ENCODE data around the gene FCER1G.
A peak's percentile ranks its signal among the peaks of the same experiment; 100 is the strongest.
"Not testable (repeated sequence)": the region's sequence is repeated elsewhere in the genome, so short reads cannot be mapped to it uniquely, and the experiment has no call there.

Gene FCER1G

DNA sequence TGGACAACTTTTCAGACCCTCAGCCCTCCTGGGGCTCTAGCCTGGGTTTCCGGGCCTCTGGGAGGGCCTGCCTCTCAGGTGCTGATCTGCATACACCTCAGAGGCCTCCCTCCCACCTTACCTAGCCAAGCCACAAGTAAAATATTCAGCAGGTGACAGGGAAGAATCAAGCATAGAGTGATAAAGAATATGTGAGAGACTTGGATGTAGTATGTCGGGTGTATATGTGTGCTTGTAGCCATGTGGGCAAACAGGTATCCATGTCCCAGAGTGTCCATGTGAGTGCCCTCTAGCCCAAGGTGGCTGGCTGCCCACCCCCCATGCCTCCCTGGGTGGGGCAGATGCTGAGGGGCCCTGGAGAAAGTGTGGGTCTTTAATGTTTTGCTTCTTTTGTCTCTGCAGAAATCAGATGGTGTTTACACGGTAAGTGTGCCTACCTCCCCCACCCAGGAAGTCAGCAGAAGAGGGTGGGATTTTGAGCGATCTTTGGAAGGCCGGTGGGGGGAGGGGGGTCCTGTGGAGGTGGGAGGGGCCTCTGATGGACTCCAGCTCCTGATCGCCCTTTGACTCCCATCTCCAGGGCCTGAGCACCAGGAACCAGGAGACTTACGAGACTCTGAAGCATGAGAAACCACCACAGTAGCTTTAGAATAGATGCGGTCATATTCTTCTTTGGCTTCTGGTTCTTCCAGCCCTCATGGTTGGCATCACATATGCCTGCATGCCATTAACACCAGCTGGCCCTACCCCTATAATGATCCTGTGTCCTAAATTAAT lies 3.4 kb downstream of the FCER1G start:
- Histone ChIP-seq H3K4me3 (ENCODE audit: low read length) (no peak overlapping the region), H3K9me3 (ENCODE audit: insufficient read depth, low read depth, low read length) (no peaks in the 10 kb centered on the region), H3K4me1 (ENCODE audit: insufficient read depth, low read length) (peaks cover 10% of the 10 kb centered on the region; the same call in 1 of the 2 replicates), H3K9ac (ENCODE audit: low read depth, low read length) (peak overlapping the region; percentile 7; the same call in 1 of the 2 replicates), H3K36me3 (ENCODE audit: insufficient read depth, low read depth, low read length) (peaks cover 20% of the 10 kb centered on the region), H3K27ac (ENCODE audit: low read length) (no peak overlapping the region), H3K27me3 (ENCODE audit: insufficient read depth, low read length) (no peaks in the 10 kb centered on the region)

DNA sequence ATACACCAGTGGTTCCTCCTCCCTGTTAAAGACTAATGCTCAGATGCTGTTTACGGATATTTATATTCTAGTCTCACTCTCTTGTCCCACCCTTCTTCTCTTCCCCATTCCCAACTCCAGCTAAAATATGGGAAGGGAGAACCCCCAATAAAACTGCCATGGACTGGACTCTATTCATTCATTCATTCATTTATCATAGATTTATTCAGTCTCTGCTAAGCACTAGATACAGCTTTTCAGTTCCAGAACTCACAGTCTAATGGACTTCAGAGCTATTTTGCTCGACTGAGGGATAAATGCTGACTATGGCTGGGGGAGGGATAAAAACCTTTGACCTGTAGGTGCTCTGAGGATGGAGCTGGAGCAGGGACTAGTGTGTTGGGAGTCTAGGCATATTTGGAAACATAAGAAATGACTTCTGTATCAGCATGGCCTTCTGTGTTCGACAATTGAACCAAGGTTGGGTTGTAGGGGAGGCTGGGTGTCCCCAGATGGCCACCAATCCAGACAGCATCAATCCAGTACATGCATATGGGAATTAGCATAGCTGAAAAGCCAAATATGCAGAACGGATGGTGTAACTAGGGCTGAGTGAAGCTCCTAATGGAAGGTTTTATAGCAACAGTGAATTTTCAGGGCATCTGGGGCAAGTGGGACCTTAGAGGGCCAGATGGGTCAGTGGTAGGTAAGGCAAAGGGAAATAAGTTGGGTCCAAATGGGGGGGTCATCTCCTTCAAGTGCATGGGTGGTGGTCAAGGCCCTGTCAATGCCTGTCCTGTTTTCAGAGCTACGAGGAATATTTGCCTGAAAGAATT lies 4.2 kb downstream of the FCER1G start:
- no peaks in the 10 kb centered on the region for H3K9me3 ChIP-seq (ENCODE audit: insufficient read depth, low read depth, low read length)
- no peak overlapping the region for H3K27ac ChIP-seq (ENCODE audit: low read length)
- no peak overlapping the region for H3K4me3 ChIP-seq (ENCODE audit: low read length)
- no peak overlapping the region for H3K9ac ChIP-seq (ENCODE audit: low read depth, low read length)
- H3K36me3 ChIP-seq (ENCODE audit: insufficient read depth, low read depth, low read length) = peaks cover 12% of the 10 kb centered on the region
- no peaks in the 10 kb centered on the region for H3K27me3 ChIP-seq (ENCODE audit: insufficient read depth, low read length)
- peaks cover 10% of the 10 kb centered on the region; the same call in 1 of the 2 replicates for H3K4me1 ChIP-seq (ENCODE audit: insufficient read depth, low read length)

DNA sequence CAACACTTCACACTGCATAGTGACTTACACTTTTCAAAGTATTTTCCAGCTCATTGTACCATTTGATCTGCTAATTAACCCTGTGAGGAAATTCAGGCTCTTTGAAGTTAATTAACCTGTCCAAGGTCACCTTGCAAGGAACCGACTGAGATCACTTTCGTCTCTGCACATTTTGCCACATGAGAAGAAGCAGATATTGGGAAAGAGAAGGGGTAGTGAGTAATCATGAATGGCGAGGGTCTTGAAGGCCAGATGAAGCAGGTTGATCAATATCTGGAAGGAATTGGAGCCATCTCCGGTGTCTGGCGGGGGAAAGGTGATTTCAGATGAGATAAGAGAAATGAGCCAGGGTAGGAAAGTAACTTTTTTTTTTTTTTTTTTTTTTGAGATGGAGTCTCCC lies 4.9 kb downstream of the FCER1G start:
- no peak overlapping the region for H3K9ac ChIP-seq (ENCODE audit: low read depth, low read length)
- H3K9me3 ChIP-seq (ENCODE audit: insufficient read depth, low read depth, low read length) = no peaks in the 10 kb centered on the region
- peaks cover 10% of the 10 kb centered on the region; the same call in 1 of the 2 replicates for H3K4me1 ChIP-seq (ENCODE audit: insufficient read depth, low read length)
- no peaks in the 10 kb centered on the region for H3K27me3 ChIP-seq (ENCODE audit: insufficient read depth, low read length)
- H3K4me3 ChIP-seq (ENCODE audit: low read length) = no peak overlapping the region
- H3K36me3 ChIP-seq (ENCODE audit: insufficient read depth, low read depth, low read length) = peaks cover 4% of the 10 kb centered on the region; the same call in 1 of the 2 replicates
- no peak overlapping the region for H3K27ac ChIP-seq (ENCODE audit: low read length)

DNA sequence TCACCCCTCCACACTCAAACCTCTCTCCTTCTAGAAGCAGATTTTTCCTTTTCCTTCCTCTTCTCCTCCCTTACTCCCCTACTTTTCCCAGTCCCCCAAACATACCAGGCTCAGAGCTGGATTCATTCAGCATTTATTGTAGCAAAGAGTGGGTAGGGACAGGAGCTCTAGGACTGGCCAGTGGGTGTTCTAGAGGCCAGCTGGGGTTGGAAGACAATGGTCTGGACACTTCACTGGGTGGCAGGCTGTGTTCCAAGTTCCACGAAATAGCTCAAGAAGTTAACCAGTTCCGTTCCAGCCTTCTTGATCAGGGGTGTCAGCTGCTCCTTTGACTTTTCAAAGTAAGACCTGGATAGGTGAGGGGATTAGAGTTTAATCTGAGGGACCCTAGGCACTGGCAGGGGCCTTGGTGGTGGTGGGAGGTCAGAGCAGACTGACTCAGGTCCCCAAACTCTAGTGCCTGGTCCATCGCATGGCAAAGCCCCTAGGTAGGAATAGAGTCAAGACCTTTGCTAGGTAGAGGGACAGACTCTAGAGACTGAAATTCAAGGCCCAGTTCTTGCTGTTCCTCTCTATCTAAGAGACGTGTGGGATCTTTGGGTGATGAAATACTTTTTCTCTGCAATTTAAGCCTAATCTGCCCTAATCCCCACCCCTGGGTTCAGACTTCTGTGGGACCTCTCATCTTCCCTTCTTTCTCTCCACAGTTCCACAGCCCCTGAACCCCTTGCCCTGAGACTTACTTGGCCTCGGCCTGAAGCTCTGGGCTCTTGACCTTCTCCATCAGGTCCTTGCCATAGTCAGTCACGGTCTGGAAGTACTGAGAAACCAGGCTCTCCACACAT lies 7.3 kb downstream of the FCER1G start:
- Histone ChIP-seq H3K27ac (ENCODE audit: low read length) (no peak overlapping the region), H3K4me1 (ENCODE audit: insufficient read depth, low read length) (peaks cover 12% of the 10 kb centered on the region), H3K9me3 (ENCODE audit: insufficient read depth, low read depth, low read length) (no peaks in the 10 kb centered on the region), H3K4me3 (ENCODE audit: low read length) (no peak overlapping the region), H3K9ac (ENCODE audit: low read depth, low read length) (no peak overlapping the region), H3K36me3 (ENCODE audit: insufficient read depth, low read depth, low read length) (no peaks in the 10 kb centered on the region), H3K27me3 (ENCODE audit: insufficient read depth, low read length) (no peaks in the 10 kb centered on the region)

DNA sequence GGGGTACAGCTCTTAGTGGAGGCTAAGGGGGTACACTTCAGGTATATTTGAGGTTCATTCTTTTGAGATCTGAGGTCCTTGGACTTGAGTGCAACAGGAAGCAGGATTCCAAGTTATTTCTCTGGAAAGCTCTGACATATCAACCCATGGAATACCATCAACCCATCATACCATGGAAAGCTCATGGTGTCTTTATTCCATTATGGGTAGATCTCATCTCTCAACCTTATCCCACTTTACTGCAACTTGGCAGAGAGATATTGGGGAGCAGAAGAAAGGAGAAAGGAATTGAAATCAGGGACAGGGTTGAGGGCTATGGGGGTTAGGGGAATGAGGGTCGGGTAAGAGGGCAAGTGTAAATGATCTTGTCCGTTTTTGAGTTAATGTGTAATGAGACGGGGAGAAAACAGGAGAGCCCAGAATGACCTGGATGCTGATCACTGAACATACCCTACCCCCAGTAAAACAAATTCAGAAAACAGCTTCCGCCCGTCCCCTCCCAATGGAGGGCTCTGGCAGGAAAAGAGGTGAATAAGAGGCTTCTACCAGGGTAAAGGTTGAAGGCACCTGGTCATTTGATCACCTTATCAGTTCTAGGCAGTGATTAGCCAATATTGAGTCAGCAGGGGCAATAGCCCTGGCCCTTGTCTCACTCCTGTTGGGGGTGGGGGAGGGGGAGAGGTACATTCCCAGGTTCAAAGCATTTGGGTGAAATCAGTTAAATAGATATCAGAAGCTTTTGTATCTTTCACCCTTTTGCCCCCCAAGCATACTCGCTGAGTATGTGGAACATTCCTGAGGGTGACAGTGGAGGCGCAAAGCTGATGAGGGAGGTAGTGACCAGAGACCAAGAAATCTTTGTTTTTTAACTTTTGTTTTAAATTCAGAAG lies 9.0 kb downstream of the FCER1G start:
- Histone ChIP-seq H3K4me3 (ENCODE audit: low read length) (no peak overlapping the region), H3K27ac (ENCODE audit: low read length) (no peak overlapping the region), H3K9me3 (ENCODE audit: insufficient read depth, low read depth, low read length) (no peaks in the 10 kb centered on the region), H3K36me3 (ENCODE audit: insufficient read depth, low read depth, low read length) (peaks cover 11% of the 10 kb centered on the region), H3K27me3 (ENCODE audit: insufficient read depth, low read length) (no peaks in the 10 kb centered on the region), H3K4me1 (ENCODE audit: insufficient read depth, low read length) (peaks cover 9% of the 10 kb centered on the region), H3K9ac (ENCODE audit: low read depth, low read length) (no peak overlapping the region)

DNA sequence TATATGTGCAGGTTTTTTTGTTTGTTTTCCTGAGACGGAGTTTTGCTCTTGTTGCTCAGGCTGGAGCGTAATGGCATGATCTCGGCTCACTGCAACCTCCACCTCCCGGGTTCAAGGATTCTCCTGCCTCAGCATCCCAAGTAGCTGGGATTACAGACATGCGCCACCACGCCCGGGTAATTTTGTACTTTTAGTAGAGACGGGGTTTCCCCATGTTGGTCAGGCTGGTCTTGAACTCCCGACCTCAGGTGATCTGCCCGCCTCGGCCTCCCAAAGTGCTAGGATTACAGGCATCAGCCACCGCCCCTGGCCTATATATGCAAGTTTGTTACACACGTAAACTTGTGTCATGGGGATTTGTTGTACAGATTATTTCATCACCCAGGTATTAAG lies 9.6 kb downstream of the FCER1G start:
- not testable (repeated sequence) for H3K27me3 ChIP-seq (ENCODE audit: insufficient read depth, low read length); H3K4me1 ChIP-seq (ENCODE audit: insufficient read depth, low read length); H3K4me3 ChIP-seq (ENCODE audit: low read length); H3K9me3 ChIP-seq (ENCODE audit: insufficient read depth, low read depth, low read length); H3K27ac ChIP-seq (ENCODE audit: low read length); H3K9ac ChIP-seq (ENCODE audit: low read depth, low read length)
- peaks cover 18% of the 10 kb centered on the region for H3K36me3 ChIP-seq (ENCODE audit: insufficient read depth, low read depth, low read length)

DNA sequence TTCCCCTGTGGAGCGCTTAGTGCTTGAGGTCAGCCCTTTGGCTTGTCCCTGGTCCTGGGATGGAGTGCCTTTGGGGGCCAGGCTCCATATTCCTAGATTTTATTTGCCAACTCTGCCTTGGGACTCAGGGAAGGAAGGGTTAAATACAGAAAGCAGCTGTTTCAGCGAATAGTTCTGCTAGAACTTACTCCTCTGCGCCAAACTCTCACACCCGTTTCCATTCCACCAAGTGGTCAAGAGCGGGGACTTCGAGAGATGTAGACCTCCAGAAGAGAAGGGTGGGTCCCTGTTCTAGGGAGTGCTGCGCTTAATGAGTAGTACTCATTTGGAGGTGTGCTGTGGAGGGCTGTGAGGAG lies 10.1 kb downstream of the FCER1G start:
- peak overlapping the region; percentile 20 for H3K4me3 ChIP-seq (ENCODE audit: low read length)
- H3K9me3 ChIP-seq (ENCODE audit: insufficient read depth, low read depth, low read length) = no peaks in the 10 kb centered on the region
- H3K36me3 ChIP-seq (ENCODE audit: insufficient read depth, low read depth, low read length) = peaks cover 22% of the 10 kb centered on the region
- H3K9ac ChIP-seq (ENCODE audit: low read depth, low read length) = no peak overlapping the region
- H3K27me3 ChIP-seq (ENCODE audit: insufficient read depth, low read length) = no peaks in the 10 kb centered on the region
- peaks cover 9% of the 10 kb centered on the region for H3K4me1 ChIP-seq (ENCODE audit: insufficient read depth, low read length)
- no peak overlapping the region for H3K27ac ChIP-seq (ENCODE audit: low read length)

DNA sequence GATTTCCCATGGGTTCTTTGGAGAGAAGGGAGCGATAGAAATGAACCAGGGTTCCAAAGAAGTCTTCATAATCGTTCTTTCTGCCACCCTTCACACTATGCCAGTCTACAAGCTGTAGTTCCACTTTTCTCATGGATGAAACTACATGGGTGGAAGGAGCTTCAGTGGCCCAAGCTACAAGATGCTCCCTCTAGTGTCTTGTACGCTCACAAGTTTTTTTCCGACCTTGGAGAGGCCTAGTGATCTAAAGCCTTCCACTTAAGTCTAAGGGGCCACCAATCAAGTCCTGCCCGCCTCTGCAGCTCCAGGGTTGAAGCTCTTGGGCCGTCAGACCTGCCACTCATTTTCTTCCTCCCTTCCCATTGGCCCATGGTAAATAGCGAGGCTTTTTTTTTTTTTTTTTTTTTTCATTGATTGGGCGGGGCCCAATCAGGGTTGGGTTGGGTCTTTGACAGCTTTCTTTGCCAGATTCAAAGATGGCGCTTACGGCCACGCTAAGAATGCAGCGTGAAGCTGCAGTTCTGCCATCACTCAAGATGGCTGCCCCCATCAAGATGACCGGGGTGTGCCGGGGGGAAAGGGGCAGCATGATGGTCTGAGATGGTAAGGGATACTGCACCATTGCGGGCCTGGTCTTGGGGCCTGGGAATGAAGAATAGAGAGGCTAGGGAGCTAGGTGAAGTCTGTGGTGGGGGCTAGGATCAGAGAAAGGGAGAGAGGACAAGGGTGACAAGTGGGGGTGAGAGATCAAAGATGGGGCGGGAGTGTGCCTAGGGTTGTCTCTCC lies 10.6 kb downstream of the FCER1G start, which contains the start of gene TOMM40L:
Gene TOMM40L (plus strand): TSS at position 527 of the 786 bp plus-strand sequence. CDS start 430 bp downstream, outside the sequence.
- H3K27me3 ChIP-seq (ENCODE audit: insufficient read depth, low read length) = no peaks in the 10 kb centered on the region
- H3K36me3 ChIP-seq (ENCODE audit: insufficient read depth, low read depth, low read length) = peaks cover 22% of the 10 kb centered on the region
- H3K4me3 ChIP-seq (ENCODE audit: low read length) = peak within 1 kb of the TSS; percentile 86
- H3K9ac ChIP-seq (ENCODE audit: low read depth, low read length) = peak within 1 kb of the TSS; percentile 77; the same call in 1 of the 2 replicates
- H3K4me1 ChIP-seq (ENCODE audit: insufficient read depth, low read length) = peaks cover 9% of the 10 kb centered on the region
- H3K9me3 ChIP-seq (ENCODE audit: insufficient read depth, low read depth, low read length) = no peaks in the 10 kb centered on the region
- H3K27ac ChIP-seq (ENCODE audit: low read length) = peak within 1 kb of the TSS; percentile 33

DNA sequence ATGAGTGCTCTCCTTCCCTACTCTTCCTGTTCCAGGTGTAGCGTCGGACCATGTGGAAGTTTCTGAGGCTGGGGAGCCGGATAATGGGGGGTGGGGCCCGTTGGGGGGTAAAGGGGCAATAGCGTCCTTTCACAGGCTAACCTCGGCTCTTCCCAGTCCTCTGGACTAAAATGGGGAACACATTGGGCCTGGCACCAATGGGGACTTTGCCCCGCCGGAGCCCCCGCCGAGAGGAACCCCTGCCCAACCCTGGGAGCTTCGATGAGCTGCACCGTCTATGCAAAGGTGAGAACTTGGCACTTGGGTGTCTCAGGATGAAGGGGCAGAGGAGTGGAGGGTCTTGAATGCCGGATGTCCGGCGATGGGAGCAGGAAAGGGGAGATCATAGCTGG lies 11.2 kb downstream of the FCER1G start:
- peak overlapping the region; percentile 77; the same call in 1 of the 2 replicates for H3K9ac ChIP-seq (ENCODE audit: low read depth, low read length)
- peak overlapping the region; percentile 86 for H3K4me3 ChIP-seq (ENCODE audit: low read length)
- H3K36me3 ChIP-seq (ENCODE audit: insufficient read depth, low read depth, low read length) = peaks cover 22% of the 10 kb centered on the region
- H3K4me1 ChIP-seq (ENCODE audit: insufficient read depth, low read length) = peaks cover 9% of the 10 kb centered on the region
- no peaks in the 10 kb centered on the region for H3K9me3 ChIP-seq (ENCODE audit: insufficient read depth, low read depth, low read length)
- H3K27me3 ChIP-seq (ENCODE audit: insufficient read depth, low read length) = no peaks in the 10 kb centered on the region
- peak overlapping the region; percentile 33 for H3K27ac ChIP-seq (ENCODE audit: low read length)

DNA sequence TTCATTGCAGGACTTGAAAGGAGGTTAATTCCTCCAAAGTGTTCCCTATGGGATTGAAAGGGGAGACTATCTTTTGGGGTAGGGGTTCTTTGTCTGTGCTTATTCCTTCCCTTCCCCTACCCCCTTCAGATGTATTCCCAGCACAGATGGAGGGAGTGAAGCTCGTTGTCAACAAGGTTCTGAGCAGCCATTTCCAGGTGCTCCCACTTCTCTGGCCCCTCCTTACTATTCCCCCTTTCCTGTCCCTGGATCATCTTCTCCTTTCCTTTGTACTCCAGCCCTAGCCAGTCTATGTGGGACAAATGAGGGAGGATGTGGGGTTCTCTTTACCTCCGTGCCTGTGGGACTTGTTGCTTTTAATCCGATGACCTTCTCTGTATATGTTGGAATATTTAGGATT lies 11.7 kb downstream of the FCER1G start:
- peaks cover 9% of the 10 kb centered on the region for H3K4me1 ChIP-seq (ENCODE audit: insufficient read depth, low read length)
- H3K9me3 ChIP-seq (ENCODE audit: insufficient read depth, low read depth, low read length) = no peaks in the 10 kb centered on the region
- H3K4me3 ChIP-seq (ENCODE audit: low read length) = peak overlapping the region; percentile 86
- peaks cover 22% of the 10 kb centered on the region for H3K36me3 ChIP-seq (ENCODE audit: insufficient read depth, low read depth, low read length)
- H3K27me3 ChIP-seq (ENCODE audit: insufficient read depth, low read length) = no peaks in the 10 kb centered on the region
- peak overlapping the region; percentile 33 for H3K27ac ChIP-seq (ENCODE audit: low read length)
- H3K9ac ChIP-seq (ENCODE audit: low read depth, low read length) = peak overlapping the region; percentile 77; the same call in 1 of the 2 replicates
